PFSK-1 (cell line): ENCODE measurements around the gene ABLIM2.

ENCODE experiments used
- POLR2AphosphoS5 ChIP-seq: IDR thresholded peaks from 2 replicates; pipeline ENCODE4 v1.6.1; 2012; ENCODE audit warnings: low read depth, mild to moderate bottlenecking, control low read depth, low read length, moderate library complexity
- TAF1 ChIP-seq: IDR thresholded peaks from 2 replicates; pipeline ENCODE4 v1.6.1; 2012; ENCODE audit warnings: low read length, control low read depth, borderline replicate concordance; ENCODE audit not compliant: insufficient read depth
- TF ChIP-seq, protein P1 (sequence below), 2 experiments: IDR thresholded peaks; 2 replicates each; pipeline versions ENCODE4 v1.6.1 to v1.8.0; 2011 to 2012; ENCODE audit warnings: low read depth in 2 of 2, low read length in 2 of 2, control low read depth in 1 of 2, inconsistent platforms in 1 of 2, mild to moderate bottlenecking in 1 of 2, moderate library complexity in 1 of 2; ENCODE audit not compliant: insufficient read depth in 1 of 2

DNA sequence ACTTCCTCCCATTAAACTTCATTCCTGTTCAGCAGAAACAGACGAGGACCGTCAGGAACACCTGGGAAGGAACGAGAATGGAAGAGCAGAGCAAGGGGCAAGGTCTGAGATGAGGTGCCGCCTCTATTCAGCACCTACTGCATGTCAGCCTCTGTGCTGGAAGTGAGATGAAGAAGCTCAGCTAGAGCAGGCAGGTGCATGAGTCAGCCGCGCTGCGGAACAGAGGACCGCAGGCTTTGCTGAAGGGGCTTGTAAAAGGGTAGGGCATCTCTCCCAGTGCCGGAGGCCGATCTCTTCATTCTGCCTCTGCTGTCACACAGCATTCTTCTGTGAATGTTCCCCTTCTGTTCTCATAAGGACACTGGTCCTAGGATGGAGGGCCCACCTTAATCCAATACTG, 6.1 kb upstream of the ABLIM2 start:
- TF ChIP-seq, protein P1, sequence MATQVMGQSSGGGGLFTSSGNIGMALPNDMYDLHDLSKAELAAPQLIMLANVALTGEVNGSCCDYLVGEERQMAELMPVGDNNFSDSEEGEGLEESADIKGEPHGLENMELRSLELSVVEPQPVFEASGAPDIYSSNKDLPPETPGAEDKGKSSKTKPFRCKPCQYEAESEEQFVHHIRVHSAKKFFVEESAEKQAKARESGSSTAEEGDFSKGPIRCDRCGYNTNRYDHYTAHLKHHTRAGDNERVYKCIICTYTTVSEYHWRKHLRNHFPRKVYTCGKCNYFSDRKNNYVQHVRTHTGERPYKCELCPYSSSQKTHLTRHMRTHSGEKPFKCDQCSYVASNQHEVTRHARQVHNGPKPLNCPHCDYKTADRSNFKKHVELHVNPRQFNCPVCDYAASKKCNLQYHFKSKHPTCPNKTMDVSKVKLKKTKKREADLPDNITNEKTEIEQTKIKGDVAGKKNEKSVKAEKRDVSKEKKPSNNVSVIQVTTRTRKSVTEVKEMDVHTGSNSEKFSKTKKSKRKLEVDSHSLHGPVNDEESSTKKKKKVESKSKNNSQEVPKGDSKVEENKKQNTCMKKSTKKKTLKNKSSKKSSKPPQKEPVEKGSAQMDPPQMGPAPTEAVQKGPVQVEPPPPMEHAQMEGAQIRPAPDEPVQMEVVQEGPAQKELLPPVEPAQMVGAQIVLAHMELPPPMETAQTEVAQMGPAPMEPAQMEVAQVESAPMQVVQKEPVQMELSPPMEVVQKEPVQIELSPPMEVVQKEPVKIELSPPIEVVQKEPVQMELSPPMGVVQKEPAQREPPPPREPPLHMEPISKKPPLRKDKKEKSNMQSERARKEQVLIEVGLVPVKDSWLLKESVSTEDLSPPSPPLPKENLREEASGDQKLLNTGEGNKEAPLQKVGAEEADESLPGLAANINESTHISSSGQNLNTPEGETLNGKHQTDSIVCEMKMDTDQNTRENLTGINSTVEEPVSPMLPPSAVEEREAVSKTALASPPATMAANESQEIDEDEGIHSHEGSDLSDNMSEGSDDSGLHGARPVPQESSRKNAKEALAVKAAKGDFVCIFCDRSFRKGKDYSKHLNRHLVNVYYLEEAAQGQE (IDR thresholded peaks at IDR 0.05; ENCODE audit: insufficient read depth in 1 of 2, low read depth in 2 of 2, low read length in 2 of 2) = no peak
- TF ChIP-seq POLR2AphosphoS5 = no peak
- TF ChIP-seq TAF1 = no peak
